K562 (cell line): ENCODE measurements around the gene HRH1. TPM values are rescaled to one million over a fixed set of nuclear protein-coding genes. Genes with fewer than 3 reads are reported as not detected.

Experiments used
- ATF4 ChIP-seq: fragments of 450-650 bp; formaldehyde crosslinking; IDR thresholded peaks from 2 replicates; pipeline ENCODE4 v1.4.0; 2022; ENCODE audit warnings: mild to moderate bottlenecking, moderate library complexity
- CC2D1A ChIP-seq: fragments of 450-650 bp; IDR thresholded peaks from 2 replicates; pipeline ENCODE4 v1.6.1; 2017; ENCODE audit warnings: mild to moderate bottlenecking
- CEBPB ChIP-seq: fragments of 450-650 bp; IDR thresholded peaks from 2 replicates; pipeline ENCODE4 v1.6.1; 2016; ENCODE audit warnings: missing genetic modification characterization, missing compliant biosample characterization
- CSDE1 ChIP-seq, 2 experiments: fragments of 450-650 bp; IDR thresholded peaks; 2 replicates each; pipeline ENCODE4 v1.6.1; 2016; ENCODE audit warnings: mild to moderate bottlenecking in 1 of 2
- E2F3 ChIP-seq: fragments of 250-450 bp; sonication (Bioruptor Pico); IDR thresholded peaks from 2 replicates; pipeline ENCODE4 v1.4.0; 2020; ENCODE audit warnings: mild to moderate bottlenecking
- E2F8 ChIP-seq: fragments of 450-650 bp; IDR thresholded peaks from 2 replicates; pipeline ENCODE4 v1.7.1; 2018; ENCODE audit warnings: mild to moderate bottlenecking, low read depth; ENCODE audit not compliant: partially characterized antibody
- ETV1 ChIP-seq: fragments of 450-650 bp; conservative IDR thresholded peaks from 2 replicates; pipeline ENCODE4 v1.6.1; 2016; ENCODE audit warnings: missing genetic modification characterization, control low read depth, low read depth, missing compliant biosample characterization
- HNRNPH1 ChIP-seq: fragments of 200-400 bp; formaldehyde crosslinking; optimal IDR thresholded peaks from 2 replicates; pipeline ENCODE3; 2017; ENCODE audit warnings: low read depth, mild to moderate bottlenecking, low read length, moderate library complexity
- MTA3 ChIP-seq: fragments of 450-650 bp; formaldehyde crosslinking; IDR thresholded peaks from 2 replicates; pipeline ENCODE4 v1.6.1; 2017; ENCODE audit warnings: mild to moderate bottlenecking, borderline replicate concordance
- MXI1 ChIP-seq: IDR thresholded peaks from 2 replicates; pipeline ENCODE4 v1.6.1; 2011; ENCODE audit warnings: low read depth, mild to moderate bottlenecking, improper control_type of control experiment, low read length
- POU5F1 ChIP-seq: fragments of 150-350 bp; IDR thresholded peaks from 2 replicates; pipeline ENCODE4 v1.6.1; 2014; ENCODE audit warnings: borderline replicate concordance, low read length, low read depth, mild to moderate bottlenecking; ENCODE audit not compliant: partially characterized antibody
- PTRF ChIP-seq: fragments of 450-650 bp; IDR thresholded peaks from 2 replicates; pipeline ENCODE4 v1.6.1; 2016; ENCODE audit warnings: mild to moderate bottlenecking, missing genetic modification characterization, missing compliant biosample characterization
- RBFOX2 ChIP-seq: fragments of 200-400 bp; formaldehyde crosslinking; IDR thresholded peaks from 2 replicates; pipeline ENCODE4 v1.6.1; 2017; ENCODE audit warnings: low read depth, mild to moderate bottlenecking, low read length, moderate library complexity
- ZNF174 ChIP-seq: fragments of 250-450 bp; sonication (Bioruptor Pico); IDR thresholded peaks from 2 replicates; pipeline ENCODE4 v1.4.0; 2020; ENCODE audit warnings: mild to moderate bottlenecking
- polyA plus RNA-seq, 8 experiments: library from polyadenylated mRNA; depleted of rRNA in 4 of 8; stranded (reverse) in 5 of 8; unstranded in 3 of 8; fragments of >200 nt; fragmentation: Nextera tagmentation in 2 of 8; fragmentation: Illumina TruSeq in 1 of 8; extraction: Ambion mirVana in 2 of 8; extraction: Trizol in 1 of 8; gene quantifications; 2 replicates each; pipeline versions ENCODE4 v1.2.1 to v1.2.3, GENCODE V29; 2011 to 2014; ENCODE audit warnings: inconsistent platforms in 1 of 8, missing spikeins in 1 of 8
- total RNA-seq, 7 experiments: library from RNA; depleted of rRNA in 6 of 7; stranded (reverse); fragments of >200 nt in 6 of 7; fragmentation: Illumina TruSeq in 2 of 7; extraction: Trizol in 2 of 7; gene quantifications; 2 replicates each; pipeline versions ENCODE4 v1.2.1 to v1.2.3, GENCODE V29; 2011 to 2021; ENCODE audit warnings: low replicate concordance in 1 of 7
- TF ChIP-seq, protein P1 (sequence below): sonication (generic); formaldehyde crosslinking; IDR thresholded peaks from 2 replicates; pipeline ENCODE4 v1.8.0; 2022; ENCODE audit warnings: mild to moderate bottlenecking, missing genetic modification reagents
- TF ChIP-seq, protein P2 (sequence below): fragments of 250-450 bp; sonication (Bioruptor Pico); IDR thresholded peaks from 2 replicates; pipeline ENCODE4 v1.4.0; 2020
- TF ChIP-seq, protein P3 (sequence below): fragments of 450-650 bp; conservative IDR thresholded peaks from 2 replicates; pipeline ENCODE4 v1.6.1; 2016; ENCODE audit warnings: missing genetic modification characterization, low read depth, mild to moderate bottlenecking, missing compliant biosample characterization, moderate library complexity
- TF ChIP-seq, protein P4 (sequence below): sonication (generic); formaldehyde crosslinking; IDR thresholded peaks from 2 replicates; pipeline ENCODE4 v1.8.0; 2022; ENCODE audit warnings: mild to moderate bottlenecking, low read depth, missing genetic modification reagents

The HRH1 gene
- total and polyA plus RNA-seq, 9 of the 15 experiments (the other 6 are each of a cell fraction or from before 2014, with no cell fraction given) = 0.03 to 0.15 (median 0.06) TPM; not detected in 1

- TF ChIP-seq, protein P1, sequence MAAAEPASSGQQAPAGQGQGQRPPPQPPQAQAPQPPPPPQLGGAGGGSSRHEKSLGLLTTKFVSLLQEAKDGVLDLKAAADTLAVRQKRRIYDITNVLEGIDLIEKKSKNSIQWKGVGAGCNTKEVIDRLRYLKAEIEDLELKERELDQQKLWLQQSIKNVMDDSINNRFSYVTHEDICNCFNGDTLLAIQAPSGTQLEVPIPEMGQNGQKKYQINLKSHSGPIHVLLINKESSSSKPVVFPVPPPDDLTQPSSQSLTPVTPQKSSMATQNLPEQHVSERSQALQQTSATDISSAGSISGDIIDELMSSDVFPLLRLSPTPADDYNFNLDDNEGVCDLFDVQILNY (CRISPR knock-in tag) = no peak
- no peak for TF ChIP-seq POU5F1
- TF ChIP-seq, protein P2, sequence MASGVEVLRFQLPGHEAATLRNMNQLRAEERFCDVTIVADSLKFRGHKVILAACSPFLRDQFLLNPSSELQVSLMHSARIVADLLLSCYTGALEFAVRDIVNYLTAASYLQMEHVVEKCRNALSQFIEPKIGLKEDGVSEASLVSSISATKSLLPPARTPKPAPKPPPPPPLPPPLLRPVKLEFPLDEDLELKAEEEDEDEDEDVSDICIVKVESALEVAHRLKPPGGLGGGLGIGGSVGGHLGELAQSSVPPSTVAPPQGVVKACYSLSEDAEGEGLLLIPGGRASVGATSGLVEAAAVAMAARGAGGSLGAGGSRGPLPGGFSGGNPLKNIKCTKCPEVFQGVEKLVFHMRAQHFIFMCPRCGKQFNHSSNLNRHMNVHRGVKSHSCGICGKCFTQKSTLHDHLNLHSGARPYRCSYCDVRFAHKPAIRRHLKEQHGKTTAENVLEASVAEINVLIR = no peak
- no peak for TF ChIP-seq PTRF (tag)
- no peak for TF ChIP-seq CC2D1A
- no peak for TF ChIP-seq HNRNPH1
- TF ChIP-seq, protein P3, sequence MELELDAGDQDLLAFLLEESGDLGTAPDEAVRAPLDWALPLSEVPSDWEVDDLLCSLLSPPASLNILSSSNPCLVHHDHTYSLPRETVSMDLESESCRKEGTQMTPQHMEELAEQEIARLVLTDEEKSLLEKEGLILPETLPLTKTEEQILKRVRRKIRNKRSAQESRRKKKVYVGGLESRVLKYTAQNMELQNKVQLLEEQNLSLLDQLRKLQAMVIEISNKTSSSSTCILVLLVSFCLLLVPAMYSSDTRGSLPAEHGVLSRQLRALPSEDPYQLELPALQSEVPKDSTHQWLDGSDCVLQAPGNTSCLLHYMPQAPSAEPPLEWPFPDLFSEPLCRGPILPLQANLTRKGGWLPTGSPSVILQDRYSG (tag) = no peak
- TF ChIP-seq ETV1 (tag) = peak; percentile 85
- peak; percentile 75 for TF ChIP-seq CEBPB (tag)
- TF ChIP-seq, protein P4, sequence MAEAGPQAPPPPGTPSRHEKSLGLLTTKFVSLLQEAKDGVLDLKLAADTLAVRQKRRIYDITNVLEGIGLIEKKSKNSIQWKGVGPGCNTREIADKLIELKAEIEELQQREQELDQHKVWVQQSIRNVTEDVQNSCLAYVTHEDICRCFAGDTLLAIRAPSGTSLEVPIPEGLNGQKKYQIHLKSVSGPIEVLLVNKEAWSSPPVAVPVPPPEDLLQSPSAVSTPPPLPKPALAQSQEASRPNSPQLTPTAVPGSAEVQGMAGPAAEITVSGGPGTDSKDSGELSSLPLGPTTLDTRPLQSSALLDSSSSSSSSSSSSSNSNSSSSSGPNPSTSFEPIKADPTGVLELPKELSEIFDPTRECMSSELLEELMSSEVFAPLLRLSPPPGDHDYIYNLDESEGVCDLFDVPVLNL = no peak
- TF ChIP-seq RBFOX2 = peak; percentile 27; the same call in 1 of the 2 replicates
- no peak for TF ChIP-seq E2F8
- no peak for TF ChIP-seq E2F3
- TF ChIP-seq CSDE1 (IDR thresholded peaks at IDR 0.05) = no peak
- TF ChIP-seq ZNF174 (CRISPR knock-in tag) = no peak
- TF ChIP-seq MXI1 = no peak
- TF ChIP-seq ATF4 (CRISPR knock-in tag) = no peak
- peak; percentile 65; the same call in 1 of the 2 replicates for TF ChIP-seq MTA3
Observed at GRCh38 chr3:11288786-11289637, 134.7 kb downstream of the HRH1 start (continued).
